Subcutaneous abdominal adipose tissue (tissue), 5 donors: ENCODE data around the gene MTTP.

Experiments
- H3K27ac ChIP-seq: one replicate; pipeline ENCODE4 v1.7.0; 2013; ENCODE audit warnings: low read depth, mild to moderate bottlenecking, inconsistent platforms, low read length, moderate library complexity
- H3K27me3 ChIP-seq, 5 donors: one replicate each; pipeline ENCODE4 v1.7.0; 2013; ENCODE audit warnings: low read length in 5 of 5, inconsistent platforms in 1 of 5; ENCODE audit not compliant: control insufficient read depth in 5 of 5, insufficient read depth in 4 of 5
- H3K36me3 ChIP-seq, 5 donors: one replicate each; pipeline ENCODE4 v1.7.0; 2013; ENCODE audit warnings: low read length in 5 of 5; ENCODE audit not compliant: control insufficient read depth in 5 of 5, insufficient read depth in 5 of 5
- H3K4me1 ChIP-seq, 5 donors: one replicate each; pipeline ENCODE4 v1.7.0; 2013; ENCODE audit warnings: low read length in 5 of 5, mild to moderate bottlenecking in 3 of 5, moderate library complexity in 1 of 5; ENCODE audit not compliant: control insufficient read depth in 5 of 5, insufficient read depth in 5 of 5
- H3K4me3 ChIP-seq, 5 donors: one replicate each; pipeline ENCODE4 v1.7.0; 2013; ENCODE audit warnings: low read length in 5 of 5, low read depth in 1 of 5
- H3K9ac ChIP-seq, 5 donors: one replicate each; pipeline ENCODE4 v1.7.0; 2013; ENCODE audit warnings: low read length in 5 of 5, mild to moderate bottlenecking in 4 of 5, moderate library complexity in 3 of 5
- H3K9me3 ChIP-seq, 5 donors: one replicate each; pipeline ENCODE4 v1.7.0; 2013; ENCODE audit warnings: low read length in 5 of 5; ENCODE audit not compliant: control insufficient read depth in 5 of 5
- donor health status: healthy.
- donor health status: healthy.
- donor health status: healthy.
- donor health status: healthy.
- donor health status: healthy.

MTTP gene

GRCh38 chr4:99634742-99635360 lies 60.2 kb downstream of the MTTP start:
- no peak overlapping the region for H3K4me3 ChIP-seq
- no peak overlapping the region for H3K9ac ChIP-seq
- H3K27ac ChIP-seq = no peak overlapping the region
- peaks cover 0 to 11% (median 0%) of the 10 kb centered on the region in 5 donors for H3K4me1 ChIP-seq
- H3K36me3 ChIP-seq = no peaks in the 10 kb centered on the region
- H3K27me3 ChIP-seq = no peaks in the 10 kb centered on the region
- no peaks in the 10 kb centered on the region for H3K9me3 ChIP-seq

DNA sequence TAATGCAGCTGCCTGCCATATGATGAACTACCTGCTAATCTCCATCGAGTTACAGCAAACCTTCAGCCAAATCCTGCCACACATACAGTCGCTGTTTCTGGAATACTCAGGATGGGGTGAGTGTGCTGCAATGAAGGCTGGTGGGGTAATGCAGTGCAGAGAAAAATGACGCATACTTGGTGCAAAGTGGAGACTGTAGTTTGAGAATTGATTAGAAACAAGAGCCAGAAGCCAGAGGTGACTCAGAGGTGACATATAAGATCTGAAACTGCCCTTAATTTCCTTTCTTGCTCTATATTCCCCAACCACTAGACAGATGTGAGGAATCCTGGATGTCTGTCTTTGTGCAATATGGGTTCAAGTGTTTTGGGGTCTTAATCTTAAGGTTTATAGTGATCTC lies 61.0 kb downstream of the MTTP start:
- Histone ChIP-seq H3K4me1 (peaks cover 0 to 11% (median 0%) of the 10 kb centered on the region in 5 donors), H3K9ac (no peak overlapping the region), H3K27ac (no peak overlapping the region), H3K9me3 (no peaks in the 10 kb centered on the region), H3K36me3 (no peaks in the 10 kb centered on the region), H3K27me3 (no peaks in the 10 kb centered on the region), H3K4me3 (no peak overlapping the region)

DNA sequence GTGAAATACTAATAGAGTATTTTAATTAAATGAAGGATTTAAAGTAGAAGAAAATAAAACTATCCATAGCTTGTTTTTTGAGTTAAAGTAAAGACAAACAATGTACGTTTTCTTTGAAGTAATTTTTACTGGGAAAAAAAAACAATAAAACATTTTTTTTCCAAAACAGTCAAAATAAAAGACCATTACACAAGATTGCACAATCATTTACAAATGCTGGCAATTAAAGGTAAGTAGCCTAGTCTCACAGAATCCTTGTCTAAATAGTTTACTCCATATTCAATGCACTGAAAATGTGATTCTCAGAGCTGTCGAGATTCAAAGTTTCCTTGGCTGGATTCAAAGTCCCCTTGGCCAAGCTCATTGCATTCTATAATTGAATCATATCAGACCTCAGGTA lies 61.8 kb downstream of the MTTP start:
- no peaks in the 10 kb centered on the region for H3K27me3 ChIP-seq
- H3K4me1 ChIP-seq = peaks cover 0 to 11% (median 0%) of the 10 kb centered on the region in 5 donors
- no peak overlapping the region for H3K27ac ChIP-seq
- no peaks in the 10 kb centered on the region for H3K9me3 ChIP-seq
- H3K36me3 ChIP-seq = no peaks in the 10 kb centered on the region
- H3K9ac ChIP-seq = no peak overlapping the region
- no peak overlapping the region for H3K4me3 ChIP-seq

- Histone ChIP-seq H3K27me3 (no peaks in the 10 kb centered on the region), H3K9me3 (no peaks in the 10 kb centered on the region), H3K27ac (no peak overlapping the region), H3K36me3 (no peaks in the 10 kb centered on the region), H3K4me3 (no peak overlapping the region), H3K9ac (no peak overlapping the region), H3K4me1 (peaks cover 0 to 13% (median 0%) of the 10 kb centered on the region in 5 donors)
These were observed 62.5 kb downstream of the MTTP start for GRCh38 chr4:99637174-99637573.

DNA sequence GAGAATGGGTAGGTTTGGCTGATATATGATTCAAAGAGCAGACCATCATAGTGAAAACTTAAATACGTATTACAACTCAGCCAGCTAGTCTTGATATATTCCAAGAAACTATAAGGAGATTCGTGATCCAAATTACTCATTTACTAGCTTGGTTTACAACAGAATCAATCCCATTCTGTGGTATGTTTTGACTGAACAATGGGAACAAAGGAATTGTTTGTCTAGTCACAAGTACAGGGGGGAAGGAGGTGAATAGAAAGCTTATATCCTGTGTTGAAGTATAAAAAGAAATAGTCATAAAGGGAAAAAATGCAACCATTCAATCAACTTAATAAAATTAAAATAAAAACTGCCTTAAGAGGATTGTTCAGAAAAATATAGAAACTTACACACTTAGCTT lies 66.1 kb downstream of the MTTP start:
- no peaks in the 10 kb centered on the region for H3K27me3 ChIP-seq
- H3K36me3 ChIP-seq = no peaks in the 10 kb centered on the region
- no peaks in the 10 kb centered on the region for H3K9me3 ChIP-seq
- H3K4me3 ChIP-seq = no peak overlapping the region
- H3K9ac ChIP-seq = no peak overlapping the region
- H3K4me1 ChIP-seq = peaks cover 0 to 40% (median 12%) of the 10 kb centered on the region in 5 donors
- H3K27ac ChIP-seq = no peak overlapping the region

DNA sequence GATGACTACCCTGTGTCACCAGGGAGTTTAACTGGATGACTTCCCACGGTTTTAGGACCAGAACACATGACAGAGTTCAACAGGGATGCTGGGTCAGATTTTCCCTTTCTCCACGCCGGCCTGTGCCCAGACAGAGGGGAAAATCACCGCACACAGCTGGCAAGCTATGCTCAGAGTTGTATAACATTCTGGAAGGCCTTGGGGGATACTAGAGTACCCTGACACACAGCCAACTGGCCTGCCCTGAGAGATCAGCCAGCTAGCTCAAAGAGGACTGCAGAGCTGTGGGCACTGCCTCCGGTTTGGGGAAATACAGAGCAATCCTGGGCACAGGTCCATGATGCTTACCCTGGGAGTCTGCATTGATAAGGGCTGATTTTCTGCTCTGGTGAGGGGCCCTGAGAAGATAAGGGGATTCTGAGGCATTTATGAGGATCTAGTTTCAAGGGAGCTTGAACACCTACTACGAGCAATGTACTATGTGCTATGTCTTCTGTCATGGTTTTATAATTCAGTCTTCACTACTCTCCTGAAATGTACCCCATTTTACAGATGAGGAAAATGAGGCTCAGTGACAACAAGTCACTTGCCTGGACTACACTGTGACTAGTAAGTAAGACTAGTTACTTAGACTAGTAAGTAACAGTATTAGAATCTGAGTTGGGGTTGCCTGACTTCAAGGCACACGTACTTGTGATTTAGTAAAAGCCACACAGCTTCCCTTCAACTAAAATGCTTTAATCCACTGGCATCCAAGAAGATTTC lies 68.3 kb downstream of the MTTP start:
- Histone ChIP-seq H3K27me3 (no peaks in the 10 kb centered on the region), H3K27ac (peak overlapping the region; percentile 74), H3K9ac (peak overlapping the region in 2 of 5 donors; percentile 25 to 66), H3K36me3 (no peaks in the 10 kb centered on the region), H3K4me3 (no peak overlapping the region), H3K4me1 (peaks cover 0 to 41% (median 16%) of the 10 kb centered on the region in 5 donors), H3K9me3 (no peaks in the 10 kb centered on the region)

DNA sequence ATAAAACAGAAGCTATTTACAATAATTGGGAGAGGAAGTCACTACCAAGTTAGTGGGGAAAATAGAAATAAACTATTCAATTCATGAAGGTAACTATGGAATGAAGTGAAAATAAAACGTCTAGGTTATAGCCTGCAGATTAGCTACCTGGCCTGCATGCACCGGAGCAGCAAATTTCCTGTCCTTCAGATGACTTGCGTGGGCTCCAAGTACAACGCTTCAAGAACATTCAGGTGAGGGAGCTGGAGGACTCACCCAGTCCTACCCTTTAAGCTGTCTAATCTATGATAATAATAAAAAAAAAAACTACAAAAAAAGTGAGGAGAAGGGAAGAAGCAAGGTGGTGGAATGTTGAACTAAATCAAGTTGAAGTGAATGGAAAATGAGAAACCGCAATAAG lies 69.8 kb downstream of the MTTP start:
- Histone ChIP-seq H3K27ac (no peak overlapping the region), H3K4me3 (no peak overlapping the region), H3K9ac (no peak overlapping the region), H3K4me1 (peaks cover 0 to 41% (median 16%) of the 10 kb centered on the region in 5 donors), H3K36me3 (no peaks in the 10 kb centered on the region), H3K27me3 (no peaks in the 10 kb centered on the region), H3K9me3 (no peaks in the 10 kb centered on the region)

GRCh38 chr4:99645036-99645435 lies 70.4 kb downstream of the MTTP start:
- H3K9ac ChIP-seq = peak overlapping the region in 1 of 5 donors; percentile 16

DNA sequence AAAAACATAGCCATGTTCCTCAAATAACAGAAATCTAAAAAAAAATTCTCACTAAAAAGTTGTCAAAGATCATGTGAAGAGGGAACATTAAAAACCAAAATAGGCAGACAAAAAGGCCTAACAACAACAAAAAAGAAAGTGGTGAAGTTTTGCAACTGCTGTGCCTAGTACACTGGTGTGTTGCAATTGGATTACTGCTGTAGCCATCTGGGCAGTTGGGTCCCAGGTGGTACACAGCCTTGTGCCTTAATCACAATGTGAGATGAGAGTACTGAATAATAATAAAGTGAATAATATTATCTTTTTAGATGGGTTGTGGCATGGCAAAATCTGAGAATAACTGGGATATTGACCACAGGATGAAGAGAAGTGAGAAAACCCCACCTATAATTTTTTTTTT lies 71.0 kb downstream of the MTTP start:
- H3K9me3 ChIP-seq = no peaks in the 10 kb centered on the region
- no peaks in the 10 kb centered on the region for H3K27me3 ChIP-seq
- no peaks in the 10 kb centered on the region for H3K36me3 ChIP-seq
- peaks cover 0 to 41% (median 16%) of the 10 kb centered on the region in 5 donors for H3K4me1 ChIP-seq
- H3K27ac ChIP-seq = peak overlapping the region; percentile 59
- no peak overlapping the region for H3K4me3 ChIP-seq
- H3K9ac ChIP-seq = peak overlapping the region in 1 of 5 donors; percentile 16

More at GRCh38 chr4:99645036-99645435, 70.4 kb downstream of the MTTP start:
- Histone ChIP-seq H3K4me1 (peaks cover 0 to 41% (median 16%) of the 10 kb centered on the region in 5 donors), H3K9me3 (no peaks in the 10 kb centered on the region), H3K36me3 (no peaks in the 10 kb centered on the region), H3K4me3 (no peak overlapping the region), H3K27ac (peak overlapping the region; percentile 59), H3K27me3 (no peaks in the 10 kb centered on the region)

GRCh38 chr4:99647071-99647470 lies 72.4 kb downstream of the MTTP start:
- no peak overlapping the region for H3K27ac ChIP-seq
- no peak overlapping the region for H3K4me3 ChIP-seq
- peaks cover 0 to 41% (median 16%) of the 10 kb centered on the region in 5 donors for H3K4me1 ChIP-seq
- H3K27me3 ChIP-seq = no peaks in the 10 kb centered on the region
- no peak overlapping the region for H3K9ac ChIP-seq
- H3K36me3 ChIP-seq = no peaks in the 10 kb centered on the region
- no peaks in the 10 kb centered on the region for H3K9me3 ChIP-seq
